ENCODE data around the gene ZNF169. TPM values are rescaled to one million over a fixed set of nuclear protein-coding genes. Genes with fewer than 3 reads are reported as not detected.

ZNF169 gene
- polyA plus RNA-seq, 1 of the 3 experiments (the other 2 are of a cell fraction) = 3.1 TPM

DNA sequence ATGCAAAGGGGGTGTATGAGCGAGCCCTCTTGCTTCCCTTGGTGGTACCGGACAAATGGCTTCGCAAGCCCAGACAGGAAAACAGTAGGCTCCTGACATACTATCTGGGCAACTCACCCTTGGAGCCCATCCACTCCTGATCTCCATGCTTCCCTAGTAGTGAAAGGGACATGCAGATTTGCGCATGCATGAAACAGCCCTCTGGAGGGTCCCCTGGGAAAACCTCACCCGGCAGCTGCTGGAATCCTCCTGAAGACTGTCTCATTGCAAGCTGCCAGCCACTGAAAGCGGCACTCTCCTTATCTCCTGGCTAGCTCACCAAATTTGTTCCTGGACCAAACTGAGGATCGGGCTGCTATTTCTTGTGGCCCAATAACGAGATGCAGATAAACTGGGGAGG, 10.2 kb downstream of the ZNF169 start:
- Histone ChIP-seq H3K9me2 (no peaks in the 10 kb centered on the region), H3K4me3 (ENCODE audit: low read depth in 2 of 2, low read length in 1 of 2) (no peak overlapping the region), H3K9ac (no peak overlapping the region), H3K36me3 (replicated peaks in 1 of 2; ENCODE audit: control insufficient read depth in 1 of 2, insufficient read depth in 2 of 2, low read length in 1 of 2) (peaks cover 0 to 6% of the 10 kb centered on the region in 2 experiments), H3K79me2 (ENCODE audit: insufficient read depth) (peaks cover 26% of the 10 kb centered on the region), H3K27me3 (ENCODE audit: insufficient read depth) (no peaks in the 10 kb centered on the region), H2AFZ (ENCODE audit: low read depth) (no peak overlapping the region), H3K4me2 (no peak overlapping the region), H3K9me3 (peaks cover 7% of the 10 kb centered on the region; the same call in 1 of the 2 replicates), H4K20me1 (ENCODE audit: insufficient read depth) (no peaks in the 10 kb centered on the region), H3K27ac (ENCODE audit: low read depth in 2 of 2, low read length in 1 of 2) (no peak overlapping the region), H3F3A (replicated peaks; ENCODE audit: insufficient read depth) (no peaks in the 10 kb centered on the region), H3K4me1 (ENCODE audit: control insufficient read depth in 1 of 2, insufficient read depth in 2 of 2, low read depth in 1 of 2, low read length in 1 of 2) (no peaks in the 10 kb centered on the region)
- ChIA-PET CTCF (interaction anchor here (1.2 kb wide), 1 partner anchor 12 kb away, joined by 3 read pairs; no protein-coding TSS in a partner anchor), POLR2A (no interaction called here)
- WGBS (ENCODE audit: low lambda C conversion rate) = 95% methylated on average over 8 of the region's 8 CpGs
- DNase-seq = no peak
- TF ChIP-seq, protein P1, sequence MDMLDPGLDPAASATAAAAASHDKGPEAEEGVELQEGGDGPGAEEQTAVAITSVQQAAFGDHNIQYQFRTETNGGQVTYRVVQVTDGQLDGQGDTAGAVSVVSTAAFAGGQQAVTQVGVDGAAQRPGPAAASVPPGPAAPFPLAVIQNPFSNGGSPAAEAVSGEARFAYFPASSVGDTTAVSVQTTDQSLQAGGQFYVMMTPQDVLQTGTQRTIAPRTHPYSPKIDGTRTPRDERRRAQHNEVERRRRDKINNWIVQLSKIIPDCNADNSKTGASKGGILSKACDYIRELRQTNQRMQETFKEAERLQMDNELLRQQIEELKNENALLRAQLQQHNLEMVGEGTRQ (IDR thresholded peaks at IDR 0.05; ENCODE audit: borderline replicate concordance, low read depth, low read length) = no peak
- TF ChIP-seq EZH2phosphoT487 (IDR thresholded peaks at IDR 0.05; ENCODE audit: borderline replicate concordance, low read depth) (no peak), NFIC (IDR thresholded peaks at IDR 0.05; ENCODE audit: borderline replicate concordance) (no peak), RAD21 (IDR thresholded peaks at IDR 0.05; ENCODE audit: low read length) (no peak), GATA2 (CRISPR knock-in tag; IDR thresholded peaks at IDR 0.05) (no peak), GABPA (IDR thresholded peaks at IDR 0.05; ENCODE audit: low read depth) (no peak), RXRA (IDR thresholded peaks at IDR 0.05; ENCODE audit: borderline replicate concordance, low read depth) (no peak), NRF1 (IDR thresholded peaks at IDR 0.05; ENCODE audit: low read depth, low read length) (no peak)

DNA sequence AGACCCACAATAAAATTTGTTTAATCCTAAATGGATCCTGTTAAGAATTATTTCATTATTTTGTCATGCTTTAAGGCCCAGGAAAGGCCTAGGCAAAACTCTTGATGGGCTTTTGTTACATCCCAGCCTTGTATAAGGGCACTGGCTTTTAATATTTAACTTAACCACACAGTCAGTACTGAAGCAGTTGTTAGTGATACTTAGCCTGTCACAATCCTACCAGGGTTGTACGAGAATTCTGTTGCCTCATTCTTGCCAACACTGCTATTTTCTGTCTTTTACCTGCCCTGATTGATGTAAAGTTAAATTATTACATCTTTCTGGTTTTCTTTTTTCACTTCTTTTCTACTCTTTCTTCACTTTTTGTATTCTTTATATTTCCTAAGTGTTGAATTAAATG, 10.9 kb downstream of the ZNF169 start:
- peaks cover 26% of the 10 kb centered on the region for H3K79me2 ChIP-seq (ENCODE audit: insufficient read depth)
- no peak overlapping the region for H3K27ac ChIP-seq (ENCODE audit: low read depth in 2 of 2, low read length in 1 of 2)
- no peaks in the 10 kb centered on the region for H3F3A ChIP-seq (replicated peaks; ENCODE audit: insufficient read depth)
- peaks cover 0 to 6% of the 10 kb centered on the region in 2 experiments for H3K36me3 ChIP-seq (replicated peaks in 1 of 2; ENCODE audit: control insufficient read depth in 1 of 2, insufficient read depth in 2 of 2, low read length in 1 of 2)
- no peaks in the 10 kb centered on the region for H3K4me1 ChIP-seq (ENCODE audit: control insufficient read depth in 1 of 2, insufficient read depth in 2 of 2, low read depth in 1 of 2, low read length in 1 of 2)
- H4K20me1 ChIP-seq (ENCODE audit: insufficient read depth) = no peaks in the 10 kb centered on the region
- ChIA-PET POLR2A (no interaction called here), CTCF (no interaction called here)
- no peak overlapping the region for H3K9ac ChIP-seq
- no peaks in the 10 kb centered on the region for H3K27me3 ChIP-seq (ENCODE audit: insufficient read depth)
- H3K9me3 ChIP-seq = peaks cover 7% of the 10 kb centered on the region; the same call in 1 of the 2 replicates
- no peak overlapping the region for H3K4me3 ChIP-seq (ENCODE audit: low read depth in 2 of 2, low read length in 1 of 2)
- no peak overlapping the region for H2AFZ ChIP-seq (ENCODE audit: low read depth)
- DNase-seq = no peak
- WGBS (ENCODE audit: low lambda C conversion rate) = 72% methylated on average over 1 of the region's 1 CpG
- H3K4me2 ChIP-seq = no peak overlapping the region
- no peaks in the 10 kb centered on the region for H3K9me2 ChIP-seq
- TF ChIP-seq, protein P2, sequence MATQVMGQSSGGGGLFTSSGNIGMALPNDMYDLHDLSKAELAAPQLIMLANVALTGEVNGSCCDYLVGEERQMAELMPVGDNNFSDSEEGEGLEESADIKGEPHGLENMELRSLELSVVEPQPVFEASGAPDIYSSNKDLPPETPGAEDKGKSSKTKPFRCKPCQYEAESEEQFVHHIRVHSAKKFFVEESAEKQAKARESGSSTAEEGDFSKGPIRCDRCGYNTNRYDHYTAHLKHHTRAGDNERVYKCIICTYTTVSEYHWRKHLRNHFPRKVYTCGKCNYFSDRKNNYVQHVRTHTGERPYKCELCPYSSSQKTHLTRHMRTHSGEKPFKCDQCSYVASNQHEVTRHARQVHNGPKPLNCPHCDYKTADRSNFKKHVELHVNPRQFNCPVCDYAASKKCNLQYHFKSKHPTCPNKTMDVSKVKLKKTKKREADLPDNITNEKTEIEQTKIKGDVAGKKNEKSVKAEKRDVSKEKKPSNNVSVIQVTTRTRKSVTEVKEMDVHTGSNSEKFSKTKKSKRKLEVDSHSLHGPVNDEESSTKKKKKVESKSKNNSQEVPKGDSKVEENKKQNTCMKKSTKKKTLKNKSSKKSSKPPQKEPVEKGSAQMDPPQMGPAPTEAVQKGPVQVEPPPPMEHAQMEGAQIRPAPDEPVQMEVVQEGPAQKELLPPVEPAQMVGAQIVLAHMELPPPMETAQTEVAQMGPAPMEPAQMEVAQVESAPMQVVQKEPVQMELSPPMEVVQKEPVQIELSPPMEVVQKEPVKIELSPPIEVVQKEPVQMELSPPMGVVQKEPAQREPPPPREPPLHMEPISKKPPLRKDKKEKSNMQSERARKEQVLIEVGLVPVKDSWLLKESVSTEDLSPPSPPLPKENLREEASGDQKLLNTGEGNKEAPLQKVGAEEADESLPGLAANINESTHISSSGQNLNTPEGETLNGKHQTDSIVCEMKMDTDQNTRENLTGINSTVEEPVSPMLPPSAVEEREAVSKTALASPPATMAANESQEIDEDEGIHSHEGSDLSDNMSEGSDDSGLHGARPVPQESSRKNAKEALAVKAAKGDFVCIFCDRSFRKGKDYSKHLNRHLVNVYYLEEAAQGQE (IDR thresholded peaks at IDR 0.05; ENCODE audit: low read depth, low read length) = no peak
- TF ChIP-seq POLR2AphosphoS5 (IDR thresholded peaks at IDR 0.05; ENCODE audit: low read depth, low read length) (no peak), MEF2A (IDR thresholded peaks at IDR 0.05; ENCODE audit: borderline replicate concordance, low read depth) (no peak), JUND (IDR thresholded peaks at IDR 0.05) (no peak), GATA2 (CRISPR knock-in tag; IDR thresholded peaks at IDR 0.05) (no peak), RCOR1 (IDR thresholded peaks at IDR 0.05; ENCODE audit: low read length) (no peak), TAF1 (IDR thresholded peaks at IDR 0.05; ENCODE audit: borderline replicate concordance, low read depth, low read length) (no peak), FOXM1 (IDR thresholded peaks at IDR 0.05; ENCODE audit: low read depth) (no peak)
- TF ChIP-seq, protein P3, sequence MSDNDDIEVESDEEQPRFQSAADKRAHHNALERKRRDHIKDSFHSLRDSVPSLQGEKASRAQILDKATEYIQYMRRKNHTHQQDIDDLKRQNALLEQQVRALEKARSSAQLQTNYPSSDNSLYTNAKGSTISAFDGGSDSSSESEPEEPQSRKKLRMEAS (IDR thresholded peaks at IDR 0.05; ENCODE audit: low read depth) = no peak
- TF ChIP-seq, protein P4, sequence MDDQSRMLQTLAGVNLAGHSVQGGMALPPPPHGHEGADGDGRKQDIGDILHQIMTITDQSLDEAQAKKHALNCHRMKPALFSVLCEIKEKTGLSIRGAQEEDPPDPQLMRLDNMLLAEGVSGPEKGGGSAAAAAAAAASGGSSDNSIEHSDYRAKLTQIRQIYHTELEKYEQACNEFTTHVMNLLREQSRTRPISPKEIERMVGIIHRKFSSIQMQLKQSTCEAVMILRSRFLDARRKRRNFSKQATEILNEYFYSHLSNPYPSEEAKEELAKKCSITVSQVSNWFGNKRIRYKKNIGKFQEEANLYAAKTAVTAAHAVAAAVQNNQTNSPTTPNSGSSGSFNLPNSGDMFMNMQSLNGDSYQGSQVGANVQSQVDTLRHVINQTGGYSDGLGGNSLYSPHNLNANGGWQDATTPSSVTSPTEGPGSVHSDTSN (IDR thresholded peaks at IDR 0.05) = no peak
- TF ChIP-seq, protein P5, sequence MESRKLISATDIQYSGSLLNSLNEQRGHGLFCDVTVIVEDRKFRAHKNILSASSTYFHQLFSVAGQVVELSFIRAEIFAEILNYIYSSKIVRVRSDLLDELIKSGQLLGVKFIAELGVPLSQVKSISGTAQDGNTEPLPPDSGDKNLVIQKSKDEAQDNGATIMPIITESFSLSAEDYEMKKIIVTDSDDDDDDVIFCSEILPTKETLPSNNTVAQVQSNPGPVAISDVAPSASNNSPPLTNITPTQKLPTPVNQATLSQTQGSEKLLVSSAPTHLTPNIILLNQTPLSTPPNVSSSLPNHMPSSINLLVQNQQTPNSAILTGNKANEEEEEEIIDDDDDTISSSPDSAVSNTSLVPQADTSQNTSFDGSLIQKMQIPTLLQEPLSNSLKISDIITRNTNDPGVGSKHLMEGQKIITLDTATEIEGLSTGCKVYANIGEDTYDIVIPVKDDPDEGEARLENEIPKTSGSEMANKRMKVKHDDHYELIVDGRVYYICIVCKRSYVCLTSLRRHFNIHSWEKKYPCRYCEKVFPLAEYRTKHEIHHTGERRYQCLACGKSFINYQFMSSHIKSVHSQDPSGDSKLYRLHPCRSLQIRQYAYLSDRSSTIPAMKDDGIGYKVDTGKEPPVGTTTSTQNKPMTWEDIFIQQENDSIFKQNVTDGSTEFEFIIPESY (IDR thresholded peaks at IDR 0.05; ENCODE audit: borderline replicate concordance, low read depth) = no peak
- TF ChIP-seq, protein P6, sequence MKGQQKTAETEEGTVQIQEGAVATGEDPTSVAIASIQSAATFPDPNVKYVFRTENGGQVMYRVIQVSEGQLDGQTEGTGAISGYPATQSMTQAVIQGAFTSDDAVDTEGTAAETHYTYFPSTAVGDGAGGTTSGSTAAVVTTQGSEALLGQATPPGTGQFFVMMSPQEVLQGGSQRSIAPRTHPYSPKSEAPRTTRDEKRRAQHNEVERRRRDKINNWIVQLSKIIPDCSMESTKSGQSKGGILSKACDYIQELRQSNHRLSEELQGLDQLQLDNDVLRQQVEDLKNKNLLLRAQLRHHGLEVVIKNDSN (IDR thresholded peaks at IDR 0.05; ENCODE audit: borderline replicate concordance, low read depth) = no peak

All from SK-N-SH (cell line).